ENCODE measurements around the gene CIB2.

GRCh38 chr15:78054966-78055365 lies 76.3 kb downstream of the CIB2 start:
- TF ChIP-seq POLR2AphosphoS5 (IDR thresholded peaks at IDR 0.05) (no peak), CTCF (IDR thresholded peaks at IDR 0.05 in 8 of 11, conservative IDR thresholded peaks at IDR 0.05 in 3 of 11) (no peak), POLR2A (IDR thresholded peaks at IDR 0.05) (no peak)
